Trophoblast cell (in vitro differentiated cells and primary cell): ENCODE data around the gene ZMAT5.

Experiments
- DNase-seq, 2 donors: peaks; one replicate each; pipeline ENCODE4 v3.0.0-alpha.2; 2016
- H2AFZ ChIP-seq: 2 replicates; pipeline ENCODE4 v1.6.1; 2013; ENCODE audit warnings: low read length, moderate library complexity, mild to moderate bottlenecking; ENCODE audit not compliant: insufficient read depth, poor library complexity
- H2AK5ac ChIP-seq: 2 replicates; pipeline ENCODE4 v1.6.1; 2013; ENCODE audit warnings: mild to moderate bottlenecking, low read length
- H2BK120ac ChIP-seq: 2 replicates; pipeline ENCODE4 v1.6.1; 2013; ENCODE audit warnings: low read length, mild to moderate bottlenecking, moderate library complexity; ENCODE audit not compliant: insufficient read depth, poor library complexity
- H2BK12ac ChIP-seq: 2 replicates; pipeline ENCODE4 v1.6.1; 2013; ENCODE audit warnings: mild to moderate bottlenecking, low read length, moderate library complexity
- H2BK5ac ChIP-seq: 2 replicates; pipeline ENCODE4 v1.6.1; 2013; ENCODE audit warnings: low read length, low read depth, moderate library complexity, mild to moderate bottlenecking; ENCODE audit not compliant: poor library complexity
- H3K14ac ChIP-seq: 2 replicates; pipeline ENCODE4 v1.6.1; 2013; ENCODE audit warnings: mild to moderate bottlenecking, low read length
- H3K18ac ChIP-seq: 2 replicates; pipeline ENCODE4 v1.6.1; 2013; ENCODE audit warnings: mild to moderate bottlenecking, low read length
- H3K23ac ChIP-seq: 2 replicates; pipeline ENCODE4 v1.6.1; 2013; ENCODE audit warnings: low read length
- H3K27ac ChIP-seq: 2 replicates; pipeline ENCODE4 v1.5.1; 2013; ENCODE audit warnings: low read depth, mild to moderate bottlenecking, inconsistent platforms, low read length, moderate library complexity
- H3K27me3 ChIP-seq: 2 replicates; pipeline ENCODE4 v1.6.1; 2013; ENCODE audit warnings: inconsistent platforms, mild to moderate bottlenecking, low read length, moderate library complexity; ENCODE audit not compliant: insufficient read depth
- H3K36me3 ChIP-seq, 2 experiments: 1 replicate in 1 of 2; 2 replicates in 1 of 2; pipeline ENCODE4 v1.6.1; 2013; ENCODE audit warnings: low read length in 2 of 2, mild to moderate bottlenecking in 2 of 2, moderate library complexity in 1 of 2; ENCODE audit not compliant: insufficient read depth in 2 of 2, control insufficient read depth in 1 of 2
- H3K4ac ChIP-seq: 2 replicates; pipeline ENCODE4 v1.6.1; 2013; ENCODE audit warnings: low read depth, mild to moderate bottlenecking, low read length, moderate library complexity
- H3K4me1 ChIP-seq, 2 experiments: 1 replicate in 1 of 2; 2 replicates in 1 of 2; pipeline ENCODE4 v1.6.1; 2013; ENCODE audit warnings: low read length in 2 of 2, mild to moderate bottlenecking in 2 of 2, moderate library complexity in 1 of 2; ENCODE audit not compliant: insufficient read depth in 2 of 2, control insufficient read depth in 1 of 2
- H3K4me2 ChIP-seq: 2 replicates; pipeline ENCODE4 v1.6.1; 2013; ENCODE audit warnings: inconsistent platforms, mild to moderate bottlenecking, low read length, moderate library complexity
- H3K4me3 ChIP-seq: 2 replicates; pipeline ENCODE4 v1.5.1; 2013; ENCODE audit warnings: mild to moderate bottlenecking, low read depth, low read length, inconsistent platforms
- H3K79me1 ChIP-seq: one replicate; pipeline ENCODE4 v1.6.1; 2013; ENCODE audit warnings: low read length
- H3K79me2 ChIP-seq: 2 replicates; pipeline ENCODE4 v1.6.1; 2013; ENCODE audit warnings: low read length, mild to moderate bottlenecking; ENCODE audit not compliant: control insufficient read depth, insufficient read depth, poor library complexity
- H3K9ac ChIP-seq: 2 replicates; pipeline ENCODE4 v1.6.1; 2013; ENCODE audit warnings: mild to moderate bottlenecking, low read length
- H3K9me3 ChIP-seq: 2 replicates; pipeline ENCODE4 v1.6.1; 2013; ENCODE audit warnings: low read depth, mild to moderate bottlenecking, control low read depth, inconsistent platforms, low read length; ENCODE audit not compliant: insufficient read depth
- H4K12ac ChIP-seq: 2 replicates; pipeline ENCODE4 v1.6.1; 2013; ENCODE audit warnings: low read depth, mild to moderate bottlenecking, low read length, moderate library complexity
- H4K8ac ChIP-seq: 2 replicates; pipeline ENCODE4 v1.6.1; 2013; ENCODE audit warnings: low read depth, mild to moderate bottlenecking, low read length, moderate library complexity
- H4K91ac ChIP-seq: one replicate; pipeline ENCODE4 v1.6.1; 2013; ENCODE audit warnings: low read depth, mild to moderate bottlenecking, low read length, moderate library complexity
- WGBS: extraction: QIAGEN DNeasy Blood & Tissue Kit; methylation state at CpG from one replicate; pipeline ENCODE4 v1.1.7; 2013; ENCODE audit warnings: missing lambda C conversion rate; ENCODE audit not compliant: insufficient read length, insufficient coverage; ENCODE audit errors: extremely low coverage; 5-methylcytosine and 5-hydroxymethylcytosine counted together

Gene ZMAT5

DNA sequence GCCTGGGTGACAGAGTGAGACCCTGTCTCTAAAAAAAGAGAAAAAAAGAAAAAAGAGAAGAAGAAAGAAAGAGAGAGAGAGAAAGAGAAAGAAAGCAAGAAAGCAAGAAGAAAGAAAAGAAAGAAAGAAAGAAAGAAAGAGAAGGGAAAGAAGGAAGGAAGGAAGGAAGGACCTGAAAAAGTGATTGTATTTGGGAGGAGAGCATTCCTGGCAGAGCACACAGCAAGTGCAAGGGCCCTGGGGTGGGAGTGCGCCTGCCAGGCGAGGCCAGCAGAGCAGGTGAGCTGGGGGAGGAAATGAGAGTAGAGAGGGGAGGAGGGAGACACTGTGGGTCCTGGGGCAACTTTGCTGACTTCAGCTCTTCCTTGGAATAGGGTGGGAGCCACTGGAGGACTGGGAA, 54.7 kb downstream of the ZMAT5 start:
- no peak for DNase-seq
- Histone ChIP-seq H4K12ac (no peak overlapping the region), H2AFZ (no peak overlapping the region), H3K27me3 (no peaks in the 10 kb centered on the region), H3K18ac (no peak overlapping the region), H3K36me3 (no peaks in the 10 kb centered on the region), H2BK120ac (no peak overlapping the region), H3K4ac (no peak overlapping the region), H3K4me2 (no peak overlapping the region), H3K9ac (no peak overlapping the region), H3K79me1 (no peaks in the 10 kb centered on the region), H3K4me1 (no peaks in the 10 kb centered on the region), H3K9me3 (no peaks in the 10 kb centered on the region), H2BK5ac (no peak overlapping the region), H3K14ac (no peak overlapping the region), H3K27ac (no peak overlapping the region), H4K8ac (no peak overlapping the region), H2AK5ac (no peak overlapping the region), H2BK12ac (no peak overlapping the region), H3K4me3 (no peak overlapping the region), H3K79me2 (no peaks in the 10 kb centered on the region), H3K23ac (no peak overlapping the region), H4K91ac (no peak overlapping the region)
- no CpG with 5 or more reads among the region's 2 CpGs for WGBS

DNA sequence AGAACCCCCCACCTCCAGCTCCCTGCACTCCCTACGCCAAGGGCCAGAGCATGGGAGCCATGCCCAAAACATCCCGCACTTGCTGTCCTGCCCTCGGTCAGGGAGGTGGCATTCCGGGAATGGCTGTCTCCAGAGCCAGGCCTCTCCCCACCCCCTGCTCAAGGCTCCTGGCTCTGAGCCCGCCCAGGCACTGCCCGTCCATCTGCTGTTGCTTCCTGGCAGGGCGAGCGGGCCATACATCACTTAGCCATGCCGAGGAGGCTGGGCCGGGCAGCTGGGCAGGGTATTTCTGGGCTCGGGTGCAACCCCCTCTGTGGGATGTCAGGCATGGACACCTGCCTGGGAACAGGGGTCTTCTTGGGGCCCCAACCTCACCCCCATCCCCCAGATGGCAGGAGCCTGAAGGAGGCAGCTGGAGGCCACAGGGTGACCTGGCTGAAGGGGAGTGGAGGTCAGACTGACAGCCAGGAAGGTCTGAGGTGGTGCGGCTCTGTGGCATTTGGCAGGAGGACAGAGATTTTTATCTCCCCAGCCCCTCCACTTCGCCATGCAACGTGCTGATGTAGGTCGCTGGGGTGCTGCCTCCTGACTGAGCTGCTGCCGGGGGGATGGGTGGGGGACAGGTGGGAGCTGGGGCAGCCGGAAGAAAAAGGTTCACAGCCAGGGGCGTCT, 55.7 kb downstream of the ZMAT5 start:
- Histone ChIP-seq H2BK120ac (no peak overlapping the region), H2BK12ac (no peak overlapping the region), H3K27me3 (no peaks in the 10 kb centered on the region), H3K36me3 (no peaks in the 10 kb centered on the region), H4K91ac (no peak overlapping the region), H3K79me2 (no peaks in the 10 kb centered on the region), H3K4me2 (no peak overlapping the region), H3K4me1 (no peaks in the 10 kb centered on the region), H3K23ac (no peak overlapping the region), H3K4ac (no peak overlapping the region), H3K9me3 (no peaks in the 10 kb centered on the region), H2BK5ac (no peak overlapping the region), H3K14ac (no peak overlapping the region), H3K27ac (no peak overlapping the region), H4K8ac (no peak overlapping the region), H3K4me3 (no peak overlapping the region), H2AFZ (no peak overlapping the region), H2AK5ac (no peak overlapping the region), H3K18ac (no peak overlapping the region), H3K79me1 (no peaks in the 10 kb centered on the region), H3K9ac (no peak overlapping the region), H4K12ac (no peak overlapping the region)
- no CpG with 5 or more reads among the region's 18 CpGs for WGBS
- no peak for DNase-seq

DNA sequence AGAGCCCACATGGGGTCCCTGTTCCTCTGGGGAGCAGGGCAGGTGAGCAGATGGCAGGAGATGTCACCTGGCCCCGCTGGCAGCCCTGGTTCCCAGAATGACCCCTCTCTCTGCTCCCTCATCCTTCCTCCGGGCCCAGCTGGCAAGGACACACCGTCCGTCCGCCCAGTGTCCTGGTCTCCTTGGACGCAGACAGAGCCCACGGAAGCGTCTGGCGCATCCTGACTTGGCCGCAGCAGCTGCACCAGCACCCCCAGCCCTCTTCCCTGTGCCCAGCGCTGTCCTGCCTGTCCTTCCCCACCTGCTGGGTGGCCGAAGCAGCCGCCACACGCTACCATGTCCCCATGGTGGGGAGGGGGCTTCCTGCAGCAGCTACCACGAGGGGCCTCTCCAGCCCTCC, 56.6 kb downstream of the ZMAT5 start:
- no peak overlapping the region for H2BK12ac ChIP-seq
- no peak overlapping the region for H3K18ac ChIP-seq
- no peak overlapping the region for H2BK5ac ChIP-seq
- no peak for DNase-seq
- no peaks in the 10 kb centered on the region for H3K27me3 ChIP-seq
- H3K4me1 ChIP-seq = no peaks in the 10 kb centered on the region
- no peak overlapping the region for H2AFZ ChIP-seq
- no peaks in the 10 kb centered on the region for H3K36me3 ChIP-seq
- H3K4ac ChIP-seq = no peak overlapping the region
- H3K79me1 ChIP-seq = no peaks in the 10 kb centered on the region
- no peak overlapping the region for H3K4me3 ChIP-seq
- H2BK120ac ChIP-seq = no peak overlapping the region
- no CpG with 5 or more reads among the region's 15 CpGs for WGBS
- no peaks in the 10 kb centered on the region for H3K79me2 ChIP-seq
- H2AK5ac ChIP-seq = no peak overlapping the region
- no peak overlapping the region for H4K12ac ChIP-seq
- H3K4me2 ChIP-seq = no peak overlapping the region
- H4K91ac ChIP-seq = no peak overlapping the region
- no peak overlapping the region for H4K8ac ChIP-seq
- H3K14ac ChIP-seq = no peak overlapping the region
- no peak overlapping the region for H3K9ac ChIP-seq
- no peak overlapping the region for H3K27ac ChIP-seq
- H3K9me3 ChIP-seq = no peaks in the 10 kb centered on the region
- H3K23ac ChIP-seq = no peak overlapping the region

DNA sequence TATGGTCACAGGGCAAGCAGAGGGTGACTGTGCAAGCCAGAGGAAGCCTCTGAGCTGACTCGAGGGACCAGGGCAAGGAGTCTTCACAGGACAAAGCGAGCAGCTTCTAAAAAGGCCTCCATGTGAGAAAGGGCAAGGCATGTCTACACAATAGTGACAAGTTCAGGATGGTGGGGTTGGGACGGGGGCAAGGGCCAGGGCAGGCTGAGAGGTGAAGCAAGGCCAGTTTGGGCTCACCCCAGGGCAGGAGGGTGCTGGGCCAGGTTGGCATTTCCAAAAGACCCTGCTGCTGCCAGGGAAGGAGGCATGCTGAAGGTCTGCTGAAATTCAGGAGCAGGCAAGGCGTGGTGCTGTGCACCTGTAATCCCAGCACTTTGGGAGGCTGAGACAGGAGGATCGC, 59.3 kb downstream of the ZMAT5 start:
- no peak overlapping the region for H2AK5ac ChIP-seq
- no peak overlapping the region for H4K91ac ChIP-seq
- H3K14ac ChIP-seq = no peak overlapping the region
- peaks cover 7% of the 10 kb centered on the region for H3K27me3 ChIP-seq
- H3K4me2 ChIP-seq = no peak overlapping the region
- H4K12ac ChIP-seq = no peak overlapping the region
- no peak overlapping the region for H2BK12ac ChIP-seq
- no peak overlapping the region for H3K4ac ChIP-seq
- H3K9me3 ChIP-seq = no peaks in the 10 kb centered on the region
- no peaks in the 10 kb centered on the region for H3K4me1 ChIP-seq
- H3K4me3 ChIP-seq = no peak overlapping the region
- H3K36me3 ChIP-seq = no peaks in the 10 kb centered on the region
- no peak overlapping the region for H2BK5ac ChIP-seq
- H3K9ac ChIP-seq = no peak overlapping the region
- WGBS = no CpG with 5 or more reads among the region's 5 CpGs
- no peak overlapping the region for H2AFZ ChIP-seq
- no peak overlapping the region for H4K8ac ChIP-seq
- no peak overlapping the region for H3K23ac ChIP-seq
- no peak for DNase-seq
- no peaks in the 10 kb centered on the region for H3K79me1 ChIP-seq
- H2BK120ac ChIP-seq = no peak overlapping the region
- no peak overlapping the region for H3K18ac ChIP-seq
- no peaks in the 10 kb centered on the region for H3K79me2 ChIP-seq
- H3K27ac ChIP-seq = no peak overlapping the region
